ENCODE measurements around the gene CASK.

DNA sequence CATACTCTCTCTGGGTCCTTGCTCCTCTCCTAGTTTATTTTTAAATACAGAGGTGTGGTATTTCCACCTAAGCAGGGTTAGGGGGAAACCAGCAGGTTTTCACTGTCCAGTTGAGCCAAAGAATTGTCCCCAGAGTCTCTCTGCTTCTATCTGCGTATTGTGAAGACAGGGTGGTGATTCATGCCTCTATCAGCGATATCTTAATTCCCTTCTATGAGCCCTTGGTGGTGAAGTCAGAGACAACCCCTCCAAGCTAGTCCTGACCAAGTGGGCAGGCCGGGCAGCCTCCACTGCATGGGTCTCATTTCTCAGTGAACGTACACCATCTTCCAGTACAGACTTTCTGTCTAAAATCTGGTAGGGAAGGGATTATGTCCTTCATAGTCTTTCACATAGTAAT lies 335.1 kb downstream of the CASK start:
- TF ChIP-seq TOX (CRISPR knock-in tag; IDR thresholded peaks at IDR 0.05; ENCODE audit: borderline replicate concordance) (no peak), SNAI2 (CRISPR knock-in tag; IDR thresholded peaks at IDR 0.05) (no peak), ZFP30 (CRISPR knock-in tag; IDR thresholded peaks at IDR 0.05) (no peak), CSDC2 (CRISPR knock-in tag; IDR thresholded peaks at IDR 0.05) (no peak), CSRNP3 (CRISPR knock-in tag; IDR thresholded peaks at IDR 0.05) (no peak), ZFP3 (CRISPR knock-in tag; IDR thresholded peaks at IDR 0.05) (no peak), ARNTL (CRISPR knock-in tag; IDR thresholded peaks at IDR 0.05; ENCODE audit: borderline replicate concordance, low read depth) (no peak), ZNF565 (CRISPR knock-in tag; conservative IDR thresholded peaks at IDR 0.05; ENCODE audit: low read depth) (no peak), ZNF70 (CRISPR knock-in tag; IDR thresholded peaks at IDR 0.05) (no peak), ESRRG (CRISPR knock-in tag; IDR thresholded peaks at IDR 0.05) (no peak), ZC3H10 (CRISPR knock-in tag; IDR thresholded peaks at IDR 0.05) (no peak)
- TF ChIP-seq, protein P1, sequence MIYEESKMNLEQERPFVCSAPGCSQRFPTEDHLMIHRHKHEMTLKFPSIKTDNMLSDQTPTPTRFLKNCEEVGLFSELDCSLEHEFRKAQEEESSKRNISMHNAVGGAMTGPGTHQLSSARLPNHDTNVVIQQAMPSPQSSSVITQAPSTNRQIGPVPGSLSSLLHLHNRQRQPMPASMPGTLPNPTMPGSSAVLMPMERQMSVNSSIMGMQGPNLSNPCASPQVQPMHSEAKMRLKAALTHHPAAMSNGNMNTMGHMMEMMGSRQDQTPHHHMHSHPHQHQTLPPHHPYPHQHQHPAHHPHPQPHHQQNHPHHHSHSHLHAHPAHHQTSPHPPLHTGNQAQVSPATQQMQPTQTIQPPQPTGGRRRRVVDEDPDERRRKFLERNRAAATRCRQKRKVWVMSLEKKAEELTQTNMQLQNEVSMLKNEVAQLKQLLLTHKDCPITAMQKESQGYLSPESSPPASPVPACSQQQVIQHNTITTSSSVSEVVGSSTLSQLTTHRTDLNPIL (CRISPR knock-in tag; IDR thresholded peaks at IDR 0.05; ENCODE audit: low read depth), result no peak
- TF ChIP-seq, protein P2, sequence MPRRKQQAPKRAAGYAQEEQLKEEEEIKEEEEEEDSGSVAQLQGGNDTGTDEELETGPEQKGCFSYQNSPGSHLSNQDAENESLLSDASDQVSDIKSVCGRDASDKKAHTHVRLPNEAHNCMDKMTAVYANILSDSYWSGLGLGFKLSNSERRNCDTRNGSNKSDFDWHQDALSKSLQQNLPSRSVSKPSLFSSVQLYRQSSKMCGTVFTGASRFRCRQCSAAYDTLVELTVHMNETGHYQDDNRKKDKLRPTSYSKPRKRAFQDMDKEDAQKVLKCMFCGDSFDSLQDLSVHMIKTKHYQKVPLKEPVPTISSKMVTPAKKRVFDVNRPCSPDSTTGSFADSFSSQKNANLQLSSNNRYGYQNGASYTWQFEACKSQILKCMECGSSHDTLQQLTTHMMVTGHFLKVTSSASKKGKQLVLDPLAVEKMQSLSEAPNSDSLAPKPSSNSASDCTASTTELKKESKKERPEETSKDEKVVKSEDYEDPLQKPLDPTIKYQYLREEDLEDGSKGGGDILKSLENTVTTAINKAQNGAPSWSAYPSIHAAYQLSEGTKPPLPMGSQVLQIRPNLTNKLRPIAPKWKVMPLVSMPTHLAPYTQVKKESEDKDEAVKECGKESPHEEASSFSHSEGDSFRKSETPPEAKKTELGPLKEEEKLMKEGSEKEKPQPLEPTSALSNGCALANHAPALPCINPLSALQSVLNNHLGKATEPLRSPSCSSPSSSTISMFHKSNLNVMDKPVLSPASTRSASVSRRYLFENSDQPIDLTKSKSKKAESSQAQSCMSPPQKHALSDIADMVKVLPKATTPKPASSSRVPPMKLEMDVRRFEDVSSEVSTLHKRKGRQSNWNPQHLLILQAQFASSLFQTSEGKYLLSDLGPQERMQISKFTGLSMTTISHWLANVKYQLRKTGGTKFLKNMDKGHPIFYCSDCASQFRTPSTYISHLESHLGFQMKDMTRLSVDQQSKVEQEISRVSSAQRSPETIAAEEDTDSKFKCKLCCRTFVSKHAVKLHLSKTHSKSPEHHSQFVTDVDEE (CRISPR knock-in tag; IDR thresholded peaks at IDR 0.05), result no peak
- TF ChIP-seq, protein P3, sequence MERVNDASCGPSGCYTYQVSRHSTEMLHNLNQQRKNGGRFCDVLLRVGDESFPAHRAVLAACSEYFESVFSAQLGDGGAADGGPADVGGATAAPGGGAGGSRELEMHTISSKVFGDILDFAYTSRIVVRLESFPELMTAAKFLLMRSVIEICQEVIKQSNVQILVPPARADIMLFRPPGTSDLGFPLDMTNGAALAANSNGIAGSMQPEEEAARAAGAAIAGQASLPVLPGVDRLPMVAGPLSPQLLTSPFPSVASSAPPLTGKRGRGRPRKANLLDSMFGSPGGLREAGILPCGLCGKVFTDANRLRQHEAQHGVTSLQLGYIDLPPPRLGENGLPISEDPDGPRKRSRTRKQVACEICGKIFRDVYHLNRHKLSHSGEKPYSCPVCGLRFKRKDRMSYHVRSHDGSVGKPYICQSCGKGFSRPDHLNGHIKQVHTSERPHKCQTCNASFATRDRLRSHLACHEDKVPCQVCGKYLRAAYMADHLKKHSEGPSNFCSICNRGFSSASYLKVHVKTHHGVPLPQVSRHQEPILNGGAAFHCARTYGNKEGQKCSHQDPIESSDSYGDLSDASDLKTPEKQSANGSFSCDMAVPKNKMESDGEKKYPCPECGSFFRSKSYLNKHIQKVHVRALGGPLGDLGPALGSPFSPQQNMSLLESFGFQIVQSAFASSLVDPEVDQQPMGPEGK (CRISPR knock-in tag; IDR thresholded peaks at IDR 0.05; ENCODE audit: borderline replicate concordance), result no peak

Measured in SK-N-SH treated with all-trans-retinoic acid at 6 μM for 48 hours (cell line).